HG02678 (cell line): Measurements from ENCODE around the gene CTXN2.

Experiments
- ATAC-seq: cut with Tn5 transposase; IDR thresholded peaks from one replicate; pipeline ENCODE4 v1.9.1; 2021; ENCODE audit warnings: mild to moderate bottlenecking, moderate library complexity; ENCODE audit not compliant: unreplicated experiment

The CTXN2 gene

GRCh38 chr15:48221885-48222284 lies 30.4 kb downstream of the CTXN2 start:
- ATAC-seq, result no peak

GRCh38 chr15:48222627-48223026 lies 31.2 kb downstream of the CTXN2 start:
- no peak for ATAC-seq

- ATAC-seq, result no peak
Observed at GRCh38 chr15:48225771-48226170, 34.3 kb downstream of the CTXN2 start.

- ATAC-seq, result no peak
Observed at GRCh38 chr15:48230498-48230897, 39.0 kb downstream of the CTXN2 start.

- no peak for ATAC-seq
Observed at GRCh38 chr15:48233246-48233645, 41.8 kb downstream of the CTXN2 start.

GRCh38 chr15:48239334-48239733 lies 47.9 kb downstream of the CTXN2 start:
- ATAC-seq, result no peak

GRCh38 chr15:48242015-48242414 lies 50.5 kb downstream of the CTXN2 start:
- no peak for ATAC-seq

GRCh38 chr15:48242535-48242934 lies 51.1 kb downstream of the CTXN2 start:
- ATAC-seq, result no peak

GRCh38 chr15:48244921-48245320 lies 53.5 kb downstream of the CTXN2 start:
- no peak for ATAC-seq

GRCh38 chr15:48248414-48248813 lies 56.9 kb downstream of the CTXN2 start:
- ATAC-seq, result no peak

GRCh38 chr15:48250640-48251076 lies 59.2 kb downstream of the CTXN2 start:
- ATAC-seq, result no peak

- no peak for ATAC-seq
Observed at GRCh38 chr15:48253172-48253571, 61.7 kb downstream of the CTXN2 start.
